ENCODE measurements around the gene SH3BP5.
A peak's percentile ranks its signal among the peaks of the same experiment; 100 is the strongest.

SH3BP5 gene

DNA sequence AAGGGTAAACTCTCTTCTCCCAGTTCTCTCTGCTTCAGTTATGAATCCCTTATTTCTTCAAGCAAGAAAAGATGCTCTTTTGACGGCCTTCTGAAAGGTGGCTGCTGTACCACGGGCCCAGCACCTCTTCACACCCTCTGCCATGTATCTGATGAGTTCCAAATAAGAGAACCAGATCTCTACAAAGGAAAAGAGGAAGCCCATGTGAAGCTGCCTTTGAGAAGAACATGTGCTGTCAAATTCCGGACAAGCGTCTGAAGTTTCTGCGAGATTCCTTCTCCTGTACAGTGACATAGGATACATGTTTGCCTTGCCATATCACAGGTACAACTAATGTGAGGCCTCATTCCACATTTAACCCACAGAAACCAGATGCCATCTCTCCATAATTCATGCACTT lies 59.2 kb downstream of the SH3BP5 start:
- no peak for DNase-seq (ENCODE audit: low spot score)

- DNase-seq (ENCODE audit: low spot score): no peak
Measured at GRCh38 chr3:15272426-15273196, 59.8 kb downstream of the SH3BP5 start.

DNA sequence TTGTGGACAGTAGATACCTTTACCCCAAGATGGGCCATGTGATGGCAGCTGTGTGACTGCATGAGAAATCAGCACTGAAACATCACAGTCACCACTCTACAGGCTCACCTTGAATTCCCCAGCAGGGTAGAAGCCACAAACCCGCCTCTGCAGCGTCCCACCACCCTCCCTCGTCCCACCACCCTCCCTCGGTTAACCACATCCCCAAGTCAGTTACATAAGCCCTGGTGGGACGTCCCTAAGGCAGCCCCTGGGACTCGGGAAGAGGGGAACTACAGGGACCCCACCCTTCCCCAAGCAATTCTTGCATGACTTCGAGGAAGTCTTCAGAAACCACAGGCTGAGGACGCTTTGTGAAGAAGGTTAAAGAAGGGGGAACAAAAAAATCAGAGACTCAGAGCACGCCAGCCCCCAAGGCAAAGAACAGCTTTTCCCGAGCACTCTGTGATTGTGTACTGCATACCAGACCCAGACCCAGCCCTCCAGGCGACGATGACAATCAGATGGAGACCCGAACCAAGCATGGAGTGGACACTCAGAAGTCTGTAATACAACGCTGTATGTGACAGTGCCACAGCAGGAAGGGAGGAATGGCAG lies 60.5 kb downstream of the SH3BP5 start:
- DNase-seq (ENCODE audit: low spot score): no peak

DNA sequence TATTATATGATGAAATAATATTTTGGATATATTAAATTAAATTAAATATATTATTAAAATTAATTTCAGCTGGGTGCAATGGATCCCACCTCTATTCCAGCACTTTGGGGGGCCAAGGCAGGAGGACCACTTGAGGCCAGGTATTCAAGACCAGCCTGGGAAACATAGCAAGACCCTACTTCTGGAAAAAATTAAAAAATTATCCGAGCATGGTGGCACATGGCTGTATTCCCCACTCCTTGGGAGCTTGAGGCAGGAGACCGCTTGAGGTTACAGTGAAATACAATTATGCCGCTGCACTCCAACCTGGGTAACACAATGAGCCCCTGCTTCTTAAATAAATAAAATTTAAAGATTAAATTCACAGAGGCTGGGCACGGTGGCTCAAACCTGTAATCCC lies 61.4 kb downstream of the SH3BP5 start:
- no peak for DNase-seq (ENCODE audit: low spot score)

- peak; percentile 94 for DNase-seq (ENCODE audit: low spot score)
Measured at GRCh38 chr3:15269091-15269989, 63.0 kb downstream of the SH3BP5 start.

DNA sequence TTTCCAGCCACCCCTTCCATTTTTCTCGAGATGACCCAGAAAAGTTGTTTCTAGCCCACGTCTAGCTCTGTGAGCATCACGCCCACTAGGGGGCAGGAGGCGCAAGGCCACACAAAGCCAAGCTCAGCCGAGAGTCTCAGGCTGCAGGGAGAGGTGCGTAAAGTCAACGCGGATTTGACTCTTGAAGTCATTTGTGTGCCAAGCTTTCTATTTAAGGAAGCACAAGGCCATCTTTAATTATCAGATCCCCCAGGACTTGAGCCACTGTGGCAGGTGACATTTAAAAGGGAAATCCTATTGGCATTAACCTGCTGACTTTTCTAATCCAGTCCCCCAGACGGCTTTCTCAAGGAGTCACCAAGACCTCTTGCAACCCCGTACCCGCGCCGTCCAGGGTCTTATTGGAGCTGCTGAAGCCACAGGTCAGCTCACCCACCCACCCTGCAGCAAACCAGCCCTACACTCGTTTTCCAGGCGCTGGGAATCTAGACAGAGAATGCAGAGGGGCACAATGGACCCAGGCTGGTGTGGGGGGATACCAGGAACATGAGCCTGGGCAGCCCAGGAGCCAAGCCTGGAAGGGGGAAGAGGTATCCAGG lies 64.3 kb downstream of the SH3BP5 start:
- DNase-seq (ENCODE audit: low spot score): peak; percentile 94

DNA sequence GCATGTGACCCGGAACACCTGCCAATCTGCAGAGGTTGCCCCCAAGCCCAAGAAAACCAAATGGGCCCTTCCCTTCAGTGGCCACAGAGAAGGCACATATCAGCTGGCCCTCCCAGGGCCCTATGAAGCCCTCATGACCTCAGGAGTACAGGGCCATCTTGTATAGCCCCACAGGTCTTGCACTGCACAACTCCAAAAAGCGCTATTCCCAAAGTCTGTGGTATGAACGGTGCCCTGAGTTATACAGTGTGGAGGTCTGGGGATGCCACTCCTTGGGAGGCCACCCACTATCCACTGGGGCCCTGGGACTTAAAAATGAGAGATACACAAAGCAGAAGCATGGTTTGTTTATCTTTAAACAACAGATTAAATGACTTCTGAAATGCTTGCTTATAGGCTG lies 64.9 kb downstream of the SH3BP5 start:
- no peak for DNase-seq (ENCODE audit: low spot score)

DNA sequence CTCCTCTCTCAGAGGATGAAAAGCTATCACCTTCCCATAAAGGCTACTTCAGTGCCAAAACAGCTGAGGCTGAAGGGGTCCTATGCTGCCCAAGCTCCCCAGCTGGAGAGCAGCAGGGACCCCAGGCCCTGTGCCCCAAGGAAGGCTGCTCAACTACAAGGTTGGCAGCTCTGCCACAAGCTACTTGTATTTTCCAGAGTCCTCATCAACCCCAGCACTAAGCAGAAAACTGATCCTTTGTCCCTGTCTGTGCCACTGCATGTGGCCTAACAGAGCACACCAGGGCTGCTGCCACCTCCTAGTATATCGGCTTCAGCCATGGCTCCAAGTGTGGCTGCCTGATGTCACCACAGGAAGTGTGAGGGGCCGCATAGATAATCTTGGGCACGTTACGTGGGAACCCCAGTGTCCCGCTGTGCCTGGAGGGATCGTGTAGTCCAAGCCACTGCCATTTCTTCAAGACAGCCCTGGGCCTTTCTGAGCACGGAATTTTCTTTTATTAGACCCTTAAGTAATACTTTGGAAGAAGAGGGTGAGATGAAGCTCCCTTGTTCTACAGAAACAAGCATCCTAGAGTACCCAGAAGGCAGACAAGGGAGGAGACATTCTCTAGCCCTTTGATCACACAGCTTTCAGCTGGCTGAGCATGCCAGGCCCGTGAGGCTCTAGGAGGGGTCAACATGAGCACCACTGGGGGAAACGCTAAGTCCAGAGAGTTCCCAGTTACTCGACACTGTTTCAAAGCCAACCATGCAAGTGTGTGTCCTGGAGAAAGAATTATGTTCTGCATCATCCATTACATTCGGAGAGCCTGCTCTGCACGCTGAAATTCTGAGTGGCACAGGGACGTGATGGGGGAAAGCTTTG lies 65.6 kb downstream of the SH3BP5 start:
- DNase-seq (ENCODE audit: low spot score): no peak

- no peak for DNase-seq (ENCODE audit: low spot score)
Measured at GRCh38 chr3:15265655-15266509, 66.5 kb downstream of the SH3BP5 start.

GRCh38 chr3:15264486-15264885 lies 67.9 kb downstream of the SH3BP5 start:
- DNase-seq (ENCODE audit: low spot score): no peak

GRCh38 chr3:15263926-15264325 lies 68.5 kb downstream of the SH3BP5 start:
- DNase-seq (ENCODE audit: low spot score): no peak

DNA sequence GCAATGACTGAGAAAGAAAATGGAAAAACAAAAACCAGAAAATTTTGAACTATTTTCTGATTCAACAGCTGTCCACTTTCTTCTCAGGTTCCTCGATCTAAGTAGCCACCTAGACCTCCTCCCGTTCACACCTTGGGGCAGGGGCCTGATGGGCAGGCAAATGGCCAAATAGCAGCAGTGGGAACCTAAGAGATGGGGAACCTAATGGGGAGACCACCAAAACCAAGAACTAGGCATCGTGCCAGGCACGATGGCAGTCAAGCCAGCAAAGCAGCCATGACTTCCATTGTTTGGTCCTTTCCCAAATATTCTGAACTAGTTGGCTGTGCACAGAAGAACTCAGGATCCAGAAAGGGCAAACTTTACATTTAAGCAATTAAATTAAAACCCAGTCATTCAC lies 69.3 kb downstream of the SH3BP5 start:
- DNase-seq (ENCODE audit: low spot score): no peak

DNA sequence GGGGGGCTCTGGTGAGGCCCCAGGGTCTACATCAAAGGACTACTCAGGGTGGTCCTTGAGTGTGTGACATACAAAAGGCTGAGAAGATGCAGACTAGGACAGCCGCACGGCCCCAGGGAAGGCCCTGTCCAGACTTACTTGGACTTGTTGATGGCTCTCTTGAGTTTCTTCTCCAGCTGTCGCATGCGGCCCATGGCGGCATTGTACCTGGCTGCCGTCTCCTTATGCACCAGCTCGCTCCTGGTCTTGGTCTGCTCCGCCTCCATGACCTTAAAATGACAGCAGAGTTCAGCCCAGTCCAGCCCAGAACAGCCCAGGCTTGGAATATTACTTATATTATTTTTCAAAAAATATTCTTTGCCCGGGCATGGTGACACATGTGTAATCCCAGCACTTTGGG lies 70.4 kb downstream of the SH3BP5 start:
- no peak for DNase-seq (ENCODE audit: low spot score)

GRCh38 chr3:15261274-15261673 lies 71.1 kb downstream of the SH3BP5 start:
- DNase-seq (ENCODE audit: low spot score): no peak

DNA sequence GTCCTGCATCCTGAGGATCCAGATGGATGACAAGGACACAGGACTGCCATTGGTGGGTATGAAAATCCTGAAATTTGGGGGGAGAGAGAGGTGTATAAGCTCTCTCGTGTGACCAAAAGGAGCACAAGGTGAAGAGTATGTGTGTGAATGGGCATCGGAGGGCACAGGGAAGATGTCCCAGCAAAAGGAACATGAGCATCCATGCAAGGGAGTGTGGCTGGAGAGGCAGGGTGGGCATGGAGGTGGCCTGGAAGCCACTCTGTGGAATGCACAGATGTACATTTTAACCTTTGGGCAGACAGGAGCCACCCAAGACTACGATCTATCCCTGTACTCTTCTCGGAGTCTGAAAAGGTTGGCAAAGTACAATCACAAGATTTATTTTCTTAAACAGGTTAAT lies 71.9 kb downstream of the SH3BP5 start:
- DNase-seq (ENCODE audit: low spot score): no peak

GRCh38 chr3:15258720-15259119 lies 73.7 kb downstream of the SH3BP5 start:
- no peak for DNase-seq (ENCODE audit: low spot score)

DNA sequence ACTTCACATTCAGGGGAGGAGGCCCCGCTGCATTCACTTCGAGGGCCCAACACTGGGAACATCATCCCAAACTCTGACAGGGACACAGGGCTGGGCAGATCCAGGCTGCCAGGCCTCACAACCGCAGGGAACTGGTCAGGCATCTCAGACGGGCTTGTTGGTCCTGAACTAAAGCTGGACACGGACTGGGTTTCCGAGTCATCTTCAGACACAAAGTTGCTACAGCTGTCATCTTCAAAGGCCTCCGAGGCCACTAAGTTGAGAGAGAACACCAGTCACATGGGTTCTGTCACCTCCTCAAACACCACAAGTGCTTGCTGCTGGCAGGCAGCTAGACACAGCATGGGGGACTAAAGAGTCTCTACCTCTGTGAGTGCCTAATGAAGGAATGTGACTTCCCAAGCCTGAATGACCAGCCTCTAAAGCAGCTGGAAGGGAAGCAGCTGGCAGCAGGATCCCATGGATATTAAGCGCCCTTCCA lies 75.5 kb downstream of the SH3BP5 start:
- no peak for DNase-seq (ENCODE audit: low spot score)

DNA sequence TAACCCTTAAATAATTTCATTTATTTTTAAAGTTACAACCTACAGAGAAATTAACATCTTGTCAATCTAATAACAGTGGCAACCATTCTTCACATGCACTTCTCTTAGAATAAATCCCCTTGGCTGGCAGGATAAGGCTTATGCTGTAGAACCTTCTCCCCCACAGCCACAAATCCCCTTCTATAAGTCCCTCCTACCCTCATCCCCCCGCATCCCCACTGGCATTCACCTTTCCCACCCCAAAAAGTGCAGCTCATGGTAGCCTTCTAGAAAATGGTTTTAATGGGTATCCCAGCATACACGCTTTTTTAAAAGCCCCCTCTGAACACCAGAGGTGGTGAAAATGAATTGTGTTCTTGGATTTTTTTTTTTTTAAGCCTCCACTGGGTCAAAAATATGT lies 77.2 kb downstream of the SH3BP5 start:
- DNase-seq (ENCODE audit: low spot score): no peak

DNA sequence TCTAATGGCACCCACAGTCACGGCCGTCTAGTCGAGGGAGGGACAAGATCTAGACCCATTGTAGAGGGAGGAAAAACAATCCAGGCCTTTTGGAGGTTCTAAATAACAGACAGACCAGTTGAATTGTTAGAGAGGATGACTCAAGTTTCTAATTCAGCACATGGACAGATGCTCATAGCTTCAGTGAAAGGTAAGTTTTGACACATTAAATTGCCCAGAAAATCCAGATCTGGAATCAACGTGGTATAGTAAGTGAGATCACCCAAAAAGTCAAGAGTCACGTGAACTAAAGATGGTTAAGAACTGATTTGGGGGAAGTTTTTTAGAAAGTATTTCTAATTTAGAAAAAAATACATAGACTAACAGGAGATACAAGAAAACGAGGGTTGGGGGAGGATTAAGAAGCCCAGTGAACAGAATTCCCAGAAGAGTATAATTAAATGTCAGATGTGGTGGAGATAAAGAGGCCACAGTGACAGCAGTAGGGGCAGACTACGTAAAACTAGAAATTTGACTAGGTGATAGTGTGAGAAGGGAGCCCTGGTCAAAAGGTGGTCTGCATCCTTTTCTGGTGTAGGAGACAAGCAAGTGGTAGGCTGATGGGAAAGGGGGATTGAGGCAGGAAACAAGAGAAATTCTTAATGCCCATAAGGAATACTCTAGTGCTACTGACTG lies 79.2 kb downstream of the SH3BP5 start:
- no peak for DNase-seq (ENCODE audit: low spot score)

- DNase-seq (ENCODE audit: low spot score): no peak
Measured at GRCh38 chr3:15246186-15246585, 86.2 kb downstream of the SH3BP5 start.
